Melanocyte of skin (primary cell): ENCODE results near the gene IZUMO4. TPM values are rescaled to one million over a fixed set of nuclear protein-coding genes. Genes with fewer than 3 reads are reported as not detected.

Experiments used
- total RNA-seq, 2 donors: library from RNA; depleted of rRNA; stranded (reverse); fragments of >200 nt; gene quantifications; 2 replicates each; pipeline ENCODE4 v1.2.3, GENCODE V29; 2012

IZUMO4 gene, protein sequence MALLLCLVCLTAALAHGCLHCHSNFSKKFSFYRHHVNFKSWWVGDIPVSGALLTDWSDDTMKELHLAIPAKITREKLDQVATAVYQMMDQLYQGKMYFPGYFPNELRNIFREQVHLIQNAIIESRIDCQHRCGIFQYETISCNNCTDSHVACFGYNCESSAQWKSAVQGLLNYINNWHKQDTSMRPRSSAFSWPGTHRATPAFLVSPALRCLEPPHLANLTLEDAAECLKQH
- total RNA-seq, result under 1 TPM in 1 of 2 donors, not detected in 1; 0.69 TPM

DNA sequence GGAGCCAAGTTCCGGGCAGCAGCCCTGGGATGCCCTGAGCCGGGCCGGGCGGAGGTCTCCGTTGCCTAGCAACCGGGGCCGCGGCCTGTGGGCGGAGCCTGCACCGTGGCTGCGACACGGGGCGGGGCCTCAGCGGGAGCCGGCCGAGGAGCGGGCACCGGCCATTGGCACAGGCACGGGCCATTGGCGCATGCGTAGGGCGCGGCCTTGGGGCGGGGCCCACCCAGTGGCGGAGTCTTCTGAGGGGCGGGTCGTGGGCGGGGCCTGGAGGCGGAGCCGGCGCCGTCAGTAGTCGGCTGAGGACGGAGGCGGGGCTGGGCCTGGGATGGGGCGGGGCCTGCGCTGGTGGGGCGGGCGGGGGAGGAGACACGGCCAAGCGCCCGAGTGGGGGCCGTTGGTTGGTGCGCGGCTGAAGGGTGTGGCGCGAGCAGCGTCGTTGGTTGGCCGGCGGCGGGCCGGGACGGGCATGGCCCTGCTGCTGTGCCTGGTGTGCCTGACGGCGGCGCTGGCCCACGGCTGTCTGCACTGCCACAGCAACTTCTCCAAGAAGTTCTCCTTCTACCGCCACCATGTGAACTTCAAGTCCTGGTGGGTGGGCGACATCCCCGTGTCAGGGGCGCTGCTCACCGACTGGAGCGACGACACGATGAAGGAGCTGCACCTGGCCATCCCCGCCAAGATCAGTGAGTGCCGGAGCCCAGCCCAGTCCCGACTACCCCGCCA is at the start of gene IZUMO4:
TSS of gene IZUMO4 (plus strand) at position 436 of the 723 bp plus-strand sequence. CDS start at position 467, 31 bp downstream.

DNA sequence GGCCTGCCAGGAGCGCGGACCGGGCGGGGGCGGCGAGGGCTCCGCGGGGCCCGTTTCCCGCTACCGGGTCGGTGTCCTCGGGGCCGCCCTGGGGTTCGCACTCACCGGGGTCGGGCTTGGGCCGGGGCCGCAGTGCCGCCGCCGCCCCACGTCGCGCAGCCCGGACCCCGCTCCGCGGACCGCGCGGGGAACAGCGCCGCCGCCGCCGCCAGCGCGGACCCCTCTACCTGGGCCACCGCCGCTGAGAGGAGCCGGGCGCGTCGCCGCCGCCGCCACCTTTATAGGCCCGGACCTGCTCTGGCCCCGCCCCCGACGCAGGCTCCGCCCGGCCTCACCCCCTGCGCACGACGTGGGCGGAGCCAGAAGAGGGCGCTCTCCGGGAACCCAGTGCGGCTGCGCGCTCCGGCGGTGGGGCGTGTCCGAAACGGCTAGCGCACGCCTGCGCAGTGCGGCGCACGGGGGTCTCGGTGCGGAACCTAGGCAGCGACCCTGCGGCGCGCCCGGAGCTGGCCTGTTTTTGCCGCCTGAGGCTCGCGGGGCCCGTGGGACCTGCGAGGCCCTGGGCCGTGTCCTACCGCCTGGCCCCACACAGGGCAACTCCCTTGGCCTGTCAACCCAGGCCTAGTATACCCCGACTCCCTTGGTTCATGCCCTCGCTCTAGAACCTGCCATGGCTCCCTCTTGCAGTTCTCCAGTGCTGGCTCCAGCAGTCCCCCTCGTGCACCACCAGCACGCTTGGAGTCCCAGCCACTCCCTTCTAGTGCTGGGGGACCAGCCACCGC is 45.5 kb upstream of the IZUMO4 start, which contains the start of gene MKNK2:
TSS of gene MKNK2 (minus strand) at position 254 of the 782 bp plus-strand sequence. CDS start 393 bp downstream, outside the sequence.

GRCh38 chr19:2096034-2096479 is 658 bp upstream of the IZUMO4 start, which contains the start of gene MOB3A:
MOB3A (minus strand) TSS chr19:2096326; CDS start chr19:2078560, 17,766 bp downstream.

Other genes with a start within 250 kb of the IZUMO4 start
- gene REXO1, start 248.4 kb upstream of the IZUMO4 start, total RNA-seq, result 10 to 100 TPM; 10.7 to 14.7 TPM
- gene KLF16, start 233.3 kb upstream of the IZUMO4 start, total RNA-seq, result 10 to 100 TPM in 1 of 2 donors, 1 to 10 TPM in 1; 8.6 to 22.6 TPM
- 10 to 100 TPM; 61.9 to 80.6 TPM for gene ABHD17A, start 211.4 kb upstream of the IZUMO4 start, total RNA-seq
- 10 to 100 TPM in 1 of 2 donors, 1 to 10 TPM in 1; 3.1 to 11.0 TPM for gene ADAT3, start 191.5 kb upstream of the IZUMO4 start, total RNA-seq
- 10 to 100 TPM; 68.3 to 74.0 TPM for gene SCAMP4, start 191.5 kb upstream of the IZUMO4 start, total RNA-seq
- 10 to 100 TPM; 67.8 to 81.9 TPM for gene CSNK1G2, start 155.7 kb upstream of the IZUMO4 start, total RNA-seq
- gene BTBD2, start 81.2 kb upstream of the IZUMO4 start, total RNA-seq, result 10 to 100 TPM; 54.0 to 55.9 TPM
- 10 to 100 TPM; 40.6 to 42.3 TPM for gene MKNK2, start 45.7 kb upstream of the IZUMO4 start, total RNA-seq
- gene MOB3A, start 589 bp upstream of the IZUMO4 start, total RNA-seq, result 10 to 100 TPM; 16.2 to 22.3 TPM
- gene AP3D1, start 54.7 kb downstream of the IZUMO4 start, total RNA-seq, result 100 to 1,000 TPM; 114 to 163 TPM
- gene DOT1L, start 67.0 kb downstream of the IZUMO4 start, total RNA-seq, result 1 to 10 TPM; 5.2 to 8.0 TPM
- 10 to 100 TPM; 29.3 to 46.0 TPM for gene PLEKHJ1, start 139.4 kb downstream of the IZUMO4 start, total RNA-seq
- 10 to 100 TPM; 19.3 to 42.3 TPM for gene SF3A2, start 139.9 kb downstream of the IZUMO4 start, total RNA-seq
- under 1 TPM; 0.33 to 0.34 TPM for gene AMH, start 152.4 kb downstream of the IZUMO4 start, total RNA-seq
- gene JSRP1, start 159.5 kb downstream of the IZUMO4 start, total RNA-seq, result not detected
- gene PEAK3, start 185.3 kb downstream of the IZUMO4 start, total RNA-seq, result not detected
- under 1 TPM in 1 of 2 donors, not detected in 1; under 0.01 TPM for gene LINGO3, start 211.2 kb downstream of the IZUMO4 start, total RNA-seq
- 100 to 1,000 TPM in 1 of 2 donors, 10 to 100 TPM in 1; 69.9 to 128 TPM for gene LSM7, start 231.7 kb downstream of the IZUMO4 start, total RNA-seq
- 10 to 100 TPM; 22.0 to 22.4 TPM for gene SPPL2B, start 231.8 kb downstream of the IZUMO4 start, total RNA-seq